GM12892 (cell line): ENCODE data around the gene NRSN2.
"Not testable (repeated sequence)": the region's sequence is repeated elsewhere in the genome, so short reads cannot be mapped to it uniquely, and the experiment has no call there.

Experiments used
- DNase-seq: peaks from one replicate; pipeline ENCODE4 v3.0.0; 2011; ENCODE audit not compliant: insufficient read length
- FAIRE-seq: peaks from 2 replicates; lab custom pipeline; 2011; peaks lifted over from hg19 to GRCh38; lab: Jason Lieb, UNC
- POLR2A ChIP-seq: IDR thresholded peaks from 2 replicates; pipeline ENCODE4 v1.6.1; 2011; ENCODE audit warnings: low read depth, low read length, control low read depth
- POLR2AphosphoS5 ChIP-seq: IDR thresholded peaks from 2 replicates; pipeline ENCODE4 v1.6.1; 2011; ENCODE audit warnings: low read depth, low read length, control low read depth
- TAF1 ChIP-seq: IDR thresholded peaks from 2 replicates; pipeline ENCODE4 v1.6.1; 2011; ENCODE audit warnings: low read depth, mild to moderate bottlenecking, control low read depth, low read length, borderline replicate concordance

The NRSN2 gene

GRCh38 chr20:382291-383115, 35.6 kb downstream of the NRSN2 start:
- DNase-seq (no peak), FAIRE-seq (no peak)
- TF ChIP-seq POLR2A, result no peak
- TF ChIP-seq TAF1, result no peak
- TF ChIP-seq POLR2AphosphoS5, result no peak

GRCh38 chr20:383889-384288, 37.0 kb downstream of the NRSN2 start:
- TF ChIP-seq POLR2AphosphoS5 (no peak), POLR2A (no peak), TAF1 (no peak)
- FAIRE-seq (no peak), DNase-seq (no peak)

GRCh38 chr20:384723-385122, 37.8 kb downstream of the NRSN2 start:
- no peak for DNase-seq
- no peak for FAIRE-seq
- TF ChIP-seq TAF1 (no peak), POLR2AphosphoS5 (no peak), POLR2A (no peak)

GRCh38 chr20:385448-385847, 38.5 kb downstream of the NRSN2 start:
- no peak for DNase-seq
- no peak for FAIRE-seq
- TF ChIP-seq POLR2A, result no peak
- no peak for TF ChIP-seq POLR2AphosphoS5
- no peak for TF ChIP-seq TAF1

GRCh38 chr20:386634-387033, 39.7 kb downstream of the NRSN2 start:
- not testable (repeated sequence) for FAIRE-seq

GRCh38 chr20:387520-387919, 40.6 kb downstream of the NRSN2 start:
- DNase-seq, result no peak
- no peak for TF ChIP-seq POLR2AphosphoS5
- TF ChIP-seq TAF1, result no peak
- no peak for TF ChIP-seq POLR2A
- no peak for FAIRE-seq

More at GRCh38 chr20:386634-387033, 39.7 kb downstream of the NRSN2 start:
- DNase-seq, result not testable (repeated sequence)

GRCh38 chr20:388034-388994, 41.4 kb downstream of the NRSN2 start:
- DNase-seq (no peak), FAIRE-seq (no peak)
- no peak for TF ChIP-seq POLR2A
- no peak for TF ChIP-seq TAF1
- no peak for TF ChIP-seq POLR2AphosphoS5

GRCh38 chr20:389220-389619, 42.3 kb downstream of the NRSN2 start:
- DNase-seq (no peak), FAIRE-seq (no peak)
- TF ChIP-seq POLR2AphosphoS5 (no peak), POLR2A (no peak), TAF1 (no peak)

GRCh38 chr20:391041-391711, 44.3 kb downstream of the NRSN2 start:
- FAIRE-seq, result no peak
- TF ChIP-seq POLR2A (no peak), TAF1 (no peak), POLR2AphosphoS5 (no peak)
- DNase-seq, result no peak

- not testable (repeated sequence) for FAIRE-seq, DNase-seq
Measured at GRCh38 chr20:393296-393695, 46.4 kb downstream of the NRSN2 start.

GRCh38 chr20:396252-396618, 49.3 kb downstream of the NRSN2 start:
- FAIRE-seq, result no peak

More at GRCh38 chr20:396252-396618, 49.3 kb downstream of the NRSN2 start:
- TF ChIP-seq POLR2A (no peak), TAF1 (no peak), POLR2AphosphoS5 (no peak)
- no peak for DNase-seq
